Measurements from ENCODE around the gene CCDC34.

CCDC34 gene

GRCh38 chr11:27371489-27371888, 8.5 kb upstream of the CCDC34 start:
- H3K4me3 ChIP-seq (ENCODE audit: low read length, poor library complexity, severe bottlenecking): no peak overlapping the region
- H2AFZ ChIP-seq (ENCODE audit: low read length): no peak overlapping the region
- no peaks in the 10 kb centered on the region for H3K27me3 ChIP-seq (ENCODE audit: insufficient read depth, low read length, poor library complexity, severe bottlenecking)
- H3K4me1 ChIP-seq (ENCODE audit: insufficient read depth, low read length, poor library complexity, severe bottlenecking): no peaks in the 10 kb centered on the region
- no peaks in the 10 kb centered on the region for H3K79me2 ChIP-seq (ENCODE audit: insufficient read depth, low read length)
- H3K4me2 ChIP-seq (ENCODE audit: low read depth, low read length, poor library complexity, severe bottlenecking): no peak overlapping the region
- H4K20me1 ChIP-seq (ENCODE audit: insufficient read depth, low read length, poor library complexity, severe bottlenecking): no peaks in the 10 kb centered on the region
- H3F3A ChIP-seq (ENCODE audit: low read depth): no peaks in the 10 kb centered on the region
- no peaks in the 10 kb centered on the region for H3K36me3 ChIP-seq (ENCODE audit: insufficient read depth, low read length)
- no peak overlapping the region for H3K9ac ChIP-seq (ENCODE audit: low read depth, low read length, poor library complexity, severe bottlenecking)
- TF ChIP-seq CTCF (conservative IDR thresholded peaks at IDR 0.05; ENCODE audit: low read length): no peak
- TF ChIP-seq EZH2phosphoT487 (IDR thresholded peaks at IDR 0.05; ENCODE audit: borderline replicate concordance): no peak
- no peaks in the 10 kb centered on the region for H3K9me2 ChIP-seq (replicated peaks; ENCODE audit: low read depth, low read length)
- no peaks in the 10 kb centered on the region for H3K9me3 ChIP-seq (ENCODE audit: insufficient read depth, low read depth, low read length)

GRCh38 chr11:27370374-27370773, 7.4 kb upstream of the CCDC34 start:
- no peaks in the 10 kb centered on the region for H3F3A ChIP-seq (ENCODE audit: low read depth)
- peak overlapping the region; percentile 75 for H2AFZ ChIP-seq (ENCODE audit: low read length)
- H4K20me1 ChIP-seq (ENCODE audit: insufficient read depth, low read length, poor library complexity, severe bottlenecking): no peaks in the 10 kb centered on the region
- H3K9me2 ChIP-seq (replicated peaks; ENCODE audit: low read depth, low read length): no peaks in the 10 kb centered on the region
- TF ChIP-seq EZH2phosphoT487 (IDR thresholded peaks at IDR 0.05; ENCODE audit: borderline replicate concordance) (no peak), CTCF (conservative IDR thresholded peaks at IDR 0.05; ENCODE audit: low read length) (no peak)
- H3K4me1 ChIP-seq (ENCODE audit: insufficient read depth, low read length, poor library complexity, severe bottlenecking): no peaks in the 10 kb centered on the region
- H3K4me3 ChIP-seq (ENCODE audit: low read length, poor library complexity, severe bottlenecking): no peak overlapping the region
- no peak overlapping the region for H3K9ac ChIP-seq (ENCODE audit: low read depth, low read length, poor library complexity, severe bottlenecking)
- no peaks in the 10 kb centered on the region for H3K79me2 ChIP-seq (ENCODE audit: insufficient read depth, low read length)
- no peaks in the 10 kb centered on the region for H3K9me3 ChIP-seq (ENCODE audit: insufficient read depth, low read depth, low read length)
- no peaks in the 10 kb centered on the region for H3K36me3 ChIP-seq (ENCODE audit: insufficient read depth, low read length)
- H3K27me3 ChIP-seq (ENCODE audit: insufficient read depth, low read length, poor library complexity, severe bottlenecking): no peaks in the 10 kb centered on the region
- no peak overlapping the region for H3K4me2 ChIP-seq (ENCODE audit: low read depth, low read length, poor library complexity, severe bottlenecking)

- Histone ChIP-seq H3F3A (ENCODE audit: low read depth) (no peaks in the 10 kb centered on the region), H3K36me3 (ENCODE audit: insufficient read depth, low read length) (no peaks in the 10 kb centered on the region), H3K4me3 (ENCODE audit: low read length, poor library complexity, severe bottlenecking) (no peak overlapping the region), H3K4me2 (ENCODE audit: low read depth, low read length, poor library complexity, severe bottlenecking) (no peak overlapping the region), H3K79me2 (ENCODE audit: insufficient read depth, low read length) (peaks cover under 1% of the 10 kb centered on the region; the same call in 1 of the 2 replicates), H2AFZ (ENCODE audit: low read length) (0 out of 2 replicates have a peak overlapping the region, but pooled peaks have one; percentile 25), H4K20me1 (ENCODE audit: insufficient read depth, low read length, poor library complexity, severe bottlenecking) (no peaks in the 10 kb centered on the region), H3K9me2 (replicated peaks; ENCODE audit: low read depth, low read length) (no peaks in the 10 kb centered on the region), H3K9ac (ENCODE audit: low read depth, low read length, poor library complexity, severe bottlenecking) (no peak overlapping the region), H3K27me3 (ENCODE audit: insufficient read depth, low read length, poor library complexity, severe bottlenecking) (no peaks in the 10 kb centered on the region), H3K9me3 (ENCODE audit: insufficient read depth, low read depth, low read length) (no peaks in the 10 kb centered on the region), H3K4me1 (ENCODE audit: insufficient read depth, low read length, poor library complexity, severe bottlenecking) (peaks cover 7% of the 10 kb centered on the region)
- TF ChIP-seq CTCF (conservative IDR thresholded peaks at IDR 0.05; ENCODE audit: low read length): no peak
- TF ChIP-seq EZH2phosphoT487 (IDR thresholded peaks at IDR 0.05; ENCODE audit: borderline replicate concordance): no peak
These were observed 4.9 kb upstream of the CCDC34 start for GRCh38 chr11:27367881-27368280.
